ENCODE data around the gene APLP1.
A peak's percentile ranks its signal among the peaks of the same experiment; 100 is the strongest.
"Not testable (repeated sequence)": the region's sequence is repeated elsewhere in the genome, so short reads cannot be mapped to it uniquely, and the experiment has no call there.

APLP1 gene

DNA sequence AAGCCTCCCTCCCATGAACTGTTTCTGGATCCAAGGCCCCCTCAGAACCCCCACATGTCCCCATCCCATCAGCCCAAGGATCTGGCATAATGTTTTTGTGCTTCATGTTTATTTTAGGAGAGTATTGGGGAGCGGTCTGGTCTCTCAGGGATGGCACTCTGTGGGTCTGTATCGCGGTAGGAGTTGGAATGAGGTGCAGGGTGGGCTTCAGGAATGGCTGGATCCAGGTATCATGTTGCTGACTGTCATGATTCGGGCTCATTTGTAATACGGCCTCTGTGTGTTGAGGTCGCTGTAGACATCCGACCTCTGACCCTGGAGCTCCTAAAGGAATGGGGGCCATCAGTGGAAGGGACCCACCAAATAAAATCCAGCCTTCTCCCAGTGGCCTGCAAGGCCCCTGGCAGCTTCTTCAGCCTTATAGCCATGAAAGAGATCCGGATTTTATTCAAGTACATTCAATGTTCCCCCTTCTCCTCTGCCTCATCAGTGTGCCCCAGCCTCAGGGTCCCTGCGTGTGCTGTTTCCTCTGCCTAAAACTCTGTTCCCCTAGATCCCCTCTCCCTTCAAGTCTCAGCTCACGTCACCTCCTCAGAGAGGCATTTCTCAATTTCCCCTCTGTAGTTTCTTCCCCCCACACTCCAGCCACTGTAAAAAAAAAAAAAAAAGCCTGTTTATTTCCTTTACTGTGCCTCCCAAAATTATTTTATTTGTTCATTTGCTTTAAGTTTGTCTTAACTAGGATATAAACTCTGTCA lies 36.1 kb downstream of the APLP1 start:
- DNase-seq (ENCODE audit: low spot score) = no peak

DNA sequence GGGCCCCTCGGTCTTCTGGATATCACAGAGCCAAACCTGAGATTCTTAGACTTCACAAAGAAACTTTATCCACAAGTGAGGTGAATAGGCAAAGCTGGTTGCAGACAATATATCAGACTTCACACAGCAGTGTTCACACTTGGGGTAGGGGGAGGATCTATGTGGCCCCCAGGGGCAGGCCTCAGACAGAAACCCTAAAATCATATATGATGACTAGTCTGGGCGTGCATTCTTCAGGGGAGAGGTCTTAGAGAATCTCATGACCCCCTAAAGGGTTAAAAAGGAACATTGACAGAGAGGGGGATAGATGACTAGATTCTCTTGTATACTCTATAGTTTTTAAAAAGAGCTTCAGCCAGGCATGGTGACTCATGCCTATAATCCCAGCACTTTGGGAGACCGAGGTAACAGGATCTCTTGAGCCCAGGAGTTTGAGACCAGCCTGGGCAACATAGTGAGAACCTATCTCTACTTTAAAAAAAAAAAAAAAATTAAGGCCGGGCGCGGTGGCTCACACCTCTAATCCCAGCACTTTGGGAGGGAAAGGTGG lies 36.9 kb downstream of the APLP1 start:
- DNase-seq (ENCODE audit: low spot score) = no peak

DNA sequence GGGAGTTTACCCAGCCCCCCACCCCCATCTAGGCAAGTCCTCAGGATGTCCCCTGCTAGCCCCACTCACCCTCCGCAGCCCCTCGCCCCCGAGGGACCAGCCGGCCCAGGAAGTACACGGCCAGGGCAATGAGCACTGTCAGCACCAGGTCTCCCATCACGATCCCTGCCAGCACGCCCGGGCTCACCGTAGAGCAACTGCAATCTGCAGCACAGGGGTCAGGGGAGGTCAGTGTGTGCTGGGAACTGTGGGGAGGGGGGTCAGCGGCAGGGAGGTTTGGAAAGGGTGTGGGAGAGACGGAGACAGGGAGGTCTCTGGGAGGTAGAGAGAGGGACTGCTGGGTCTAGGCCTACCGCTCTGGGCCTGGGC lies 39.0 kb downstream of the APLP1 start:
- no peak for DNase-seq (ENCODE audit: low spot score)

DNA sequence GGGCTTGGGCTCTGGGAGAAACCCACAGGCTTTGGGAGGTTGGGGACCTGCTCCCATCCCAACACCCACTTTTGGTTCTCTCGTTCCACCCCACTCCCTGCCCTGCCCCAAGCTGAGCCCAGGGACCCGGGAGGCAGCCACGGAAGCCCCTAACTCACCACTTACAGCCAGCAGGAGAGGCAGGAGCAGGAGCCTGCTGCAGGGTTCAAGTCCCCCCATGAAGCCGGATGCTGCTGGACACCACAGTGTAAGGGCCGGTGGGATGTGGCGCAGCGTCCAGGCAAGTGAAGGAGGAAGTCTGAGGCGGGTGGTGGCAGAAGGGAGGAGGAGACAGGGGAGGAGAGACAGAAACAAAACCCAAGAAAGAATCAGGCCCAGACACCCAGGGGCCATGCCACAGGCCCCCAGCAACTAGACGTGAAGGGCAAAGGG lies 39.7 kb downstream of the APLP1 start, which contains the start of gene TYROBP:
Gene TYROBP (minus strand): TSS at position 286 of the 432 bp plus-strand sequence. CDS start 67 bp downstream, at position 219.
- no peak for DNase-seq (ENCODE audit: low spot score)

DNA sequence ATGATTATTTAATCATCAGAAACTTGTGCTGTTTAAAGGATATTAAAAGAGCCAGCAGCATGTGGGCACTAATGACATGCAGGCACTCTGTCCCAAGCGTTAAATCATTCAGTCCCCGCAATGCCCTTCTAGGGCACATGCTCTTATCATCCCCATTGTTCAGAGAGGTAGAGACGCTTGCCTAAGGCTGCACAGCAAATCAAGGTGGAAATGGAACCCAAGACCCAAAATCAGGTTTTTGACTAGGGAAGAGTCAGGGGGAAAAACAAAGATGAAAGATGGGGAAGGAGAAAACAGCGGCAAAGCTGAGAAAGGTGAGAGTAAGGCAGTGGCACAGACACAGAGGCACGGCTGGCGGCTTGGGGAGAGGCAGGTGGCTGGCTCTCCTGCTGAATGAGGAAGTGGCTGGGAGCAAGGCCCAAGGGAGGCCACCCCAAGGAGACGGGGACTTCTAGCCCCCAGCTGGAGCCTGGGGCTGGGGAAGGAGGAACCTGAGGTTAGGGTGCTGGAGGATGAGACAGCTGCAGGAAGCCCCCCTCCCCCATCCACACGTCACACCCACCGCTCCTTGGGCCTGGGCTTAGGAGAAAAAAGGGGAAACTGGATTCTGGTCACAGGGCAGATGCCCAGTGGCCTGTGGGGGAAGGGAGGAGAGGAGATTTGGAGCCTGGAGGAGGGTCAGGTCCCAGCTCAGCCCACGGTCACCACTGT lies 40.8 kb downstream of the APLP1 start:
- DNase-seq (ENCODE audit: low spot score) = peak; percentile 27

DNA sequence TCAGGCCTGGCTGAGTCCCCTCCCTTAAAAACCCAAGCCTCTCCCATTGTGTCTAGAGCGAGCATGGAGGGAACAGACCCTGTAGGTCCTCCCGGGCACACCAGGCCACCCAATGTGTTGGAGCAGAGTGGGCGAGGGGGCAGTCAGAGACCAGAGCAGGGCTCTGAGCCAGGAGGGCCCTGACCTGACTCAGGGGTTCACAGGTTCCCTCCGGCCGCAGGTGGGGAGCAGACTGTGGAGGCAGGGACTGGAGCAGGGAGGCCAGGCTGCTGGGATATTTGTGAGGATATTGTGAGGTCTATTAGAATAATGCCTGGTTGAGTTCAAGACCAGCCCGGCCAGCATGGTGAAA lies 41.3 kb downstream of the APLP1 start:
- DNase-seq (ENCODE audit: low spot score) = no peak

DNA sequence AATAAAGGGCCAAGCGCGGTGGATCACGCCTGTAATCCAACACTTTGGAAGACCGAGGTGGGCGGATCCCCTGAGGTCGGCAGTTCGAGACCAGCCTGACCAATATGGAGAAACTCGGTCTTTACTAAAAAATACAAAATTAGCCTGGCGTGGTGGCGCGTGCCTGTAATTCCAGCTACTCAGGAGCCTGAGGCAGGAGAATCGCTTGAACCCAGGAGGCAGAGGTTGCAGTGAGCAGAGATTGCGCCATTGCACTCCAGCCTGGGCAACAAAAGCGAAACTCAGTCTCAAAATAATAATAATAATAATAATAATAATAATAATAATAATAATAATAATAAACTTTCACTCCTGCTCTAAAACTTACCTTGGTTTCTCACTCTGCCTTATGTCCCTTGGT lies 42.0 kb downstream of the APLP1 start:
- DNase-seq (ENCODE audit: low spot score) = not testable (repeated sequence)

DNA sequence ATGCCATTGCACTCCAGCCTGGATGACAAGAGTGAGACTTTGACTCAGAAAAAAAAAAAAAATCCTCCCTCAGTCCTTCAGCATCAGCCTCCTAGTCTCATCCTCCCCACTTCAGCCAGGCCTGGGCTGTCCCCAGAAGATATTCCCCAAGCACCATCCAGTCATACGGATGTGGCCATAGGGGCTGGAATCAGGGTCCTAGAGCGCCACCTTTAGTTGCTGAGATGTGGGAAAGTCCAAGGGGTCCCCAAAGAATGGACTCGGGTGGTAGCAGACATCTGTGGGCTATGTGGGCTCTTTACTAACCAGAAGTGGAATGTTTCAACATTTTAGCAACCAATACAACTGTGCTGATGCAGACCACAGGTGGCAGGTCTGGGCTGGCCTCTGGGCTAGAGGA lies 42.8 kb downstream of the APLP1 start:
- DNase-seq (ENCODE audit: low spot score) = no peak

DNA sequence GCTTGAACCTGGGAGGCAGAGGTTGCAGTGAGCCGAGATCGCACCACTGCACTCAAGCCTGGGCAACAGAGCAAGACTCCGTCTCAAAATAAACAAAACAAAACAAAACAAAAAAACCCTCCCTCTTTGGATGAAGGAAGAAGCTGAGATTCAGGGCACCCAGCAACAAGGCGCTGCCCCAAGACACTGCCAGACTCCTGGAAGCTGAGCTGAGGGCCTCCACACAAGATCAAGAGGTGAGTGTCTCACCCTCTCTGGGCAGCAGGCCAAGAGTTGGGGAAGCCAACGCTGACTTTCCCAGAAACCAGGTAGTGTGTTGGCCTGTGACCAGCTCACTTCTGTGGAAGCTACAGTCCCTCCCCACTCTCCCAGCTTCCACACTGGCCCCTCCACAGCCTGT lies 43.4 kb downstream of the APLP1 start:
- DNase-seq (ENCODE audit: low spot score) = peak; percentile 41

DNA sequence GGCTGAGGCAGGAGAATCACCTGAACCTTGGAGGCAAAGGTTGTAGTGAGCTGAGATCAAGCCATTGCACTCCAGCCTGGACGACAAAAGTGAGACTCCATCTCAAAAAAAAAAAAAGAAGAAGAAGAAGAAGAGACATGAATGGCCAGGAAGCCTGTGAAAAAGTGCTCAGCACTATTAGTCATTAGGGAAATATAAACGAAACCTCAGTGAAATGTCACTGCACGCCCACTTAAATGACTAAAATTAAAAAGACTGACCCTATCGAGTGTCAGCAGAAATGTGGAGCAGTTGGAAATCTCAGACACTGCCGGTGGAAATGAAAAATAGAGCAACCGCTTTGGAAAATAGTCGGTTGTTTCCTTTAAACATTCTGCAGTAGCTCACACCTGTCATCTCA lies 45.2 kb downstream of the APLP1 start:
- DNase-seq (ENCODE audit: low spot score) = no peak

DNA sequence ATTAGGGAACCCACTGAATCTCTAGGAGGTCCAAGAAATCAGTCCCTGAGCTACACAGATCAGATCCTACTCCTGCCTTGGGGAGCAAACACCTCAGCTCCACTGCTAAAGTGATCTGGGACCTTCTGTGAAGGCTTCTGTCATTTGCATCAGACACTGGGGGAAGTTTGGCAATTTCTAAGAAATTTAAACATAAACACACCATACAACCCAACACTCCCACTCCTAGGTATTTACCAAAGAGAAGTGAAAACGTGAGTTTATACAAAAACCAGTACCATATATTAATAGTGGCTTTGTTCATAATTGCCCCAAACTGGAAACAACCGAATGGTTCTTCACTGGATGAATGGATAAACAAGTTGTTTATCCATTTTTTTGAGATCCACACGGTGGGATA lies 47.1 kb downstream of the APLP1 start:
- no peak for DNase-seq (ENCODE audit: low spot score)

DNA sequence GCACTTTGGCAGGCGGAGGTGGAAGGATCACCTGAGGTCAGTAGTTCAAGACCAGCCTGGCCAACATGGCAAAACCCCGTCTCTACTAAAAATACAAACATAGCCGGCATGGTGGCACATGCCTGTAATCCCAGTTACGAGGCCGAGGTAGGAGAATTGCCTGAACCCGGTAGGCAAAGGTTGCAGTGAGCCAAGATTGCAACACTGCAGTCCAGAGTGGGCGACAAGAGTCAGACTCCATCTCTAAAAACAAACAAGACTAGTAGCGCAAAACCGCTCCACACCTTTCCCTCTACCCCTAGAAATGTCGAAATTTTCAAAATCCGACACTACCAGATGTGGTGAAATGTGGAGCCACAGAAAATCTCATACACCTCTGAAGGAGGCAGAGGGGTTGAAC lies 50.9 kb downstream of the APLP1 start:
- no peak for DNase-seq (ENCODE audit: low spot score)

DNA sequence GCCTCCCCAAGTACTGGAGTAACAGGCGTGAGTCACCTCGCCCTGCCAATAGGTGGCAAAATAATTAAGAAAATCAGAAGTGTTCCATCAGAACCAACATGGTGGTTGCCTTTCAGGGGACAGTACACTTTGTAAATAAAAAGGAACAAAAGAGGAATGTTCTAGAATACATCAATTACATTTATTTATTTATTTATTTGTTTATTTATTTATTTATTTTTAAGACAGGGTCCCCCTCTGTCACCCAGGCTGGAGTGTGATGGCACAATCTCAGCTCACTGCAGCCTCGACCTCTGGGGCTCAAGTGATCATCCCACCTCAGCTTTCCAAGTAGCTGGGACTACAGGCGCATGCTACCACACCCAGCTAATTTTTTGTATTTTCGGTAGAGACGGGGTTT lies 52.6 kb downstream of the APLP1 start:
- no peak for DNase-seq (ENCODE audit: low spot score)

DNA sequence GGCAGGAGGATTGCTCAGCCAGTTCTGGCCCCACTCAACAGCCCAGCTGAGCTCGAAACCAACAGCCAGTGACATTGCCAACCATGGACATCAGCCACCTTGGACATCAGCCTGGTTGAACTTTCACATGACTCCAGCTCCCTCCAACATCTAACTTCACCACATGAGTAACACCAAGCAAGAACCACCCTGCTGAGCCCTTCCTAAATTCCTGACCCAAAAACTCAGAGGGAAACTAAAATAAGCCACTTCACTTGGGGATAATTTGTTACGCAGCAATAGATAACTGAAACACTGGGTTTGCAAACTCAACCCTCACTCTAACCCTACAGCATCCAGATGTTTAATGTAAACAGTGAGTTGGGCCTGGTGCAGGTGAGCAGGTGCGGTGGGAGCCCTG lies 57.1 kb downstream of the APLP1 start:
- no peak for DNase-seq (ENCODE audit: low spot score)

DNA sequence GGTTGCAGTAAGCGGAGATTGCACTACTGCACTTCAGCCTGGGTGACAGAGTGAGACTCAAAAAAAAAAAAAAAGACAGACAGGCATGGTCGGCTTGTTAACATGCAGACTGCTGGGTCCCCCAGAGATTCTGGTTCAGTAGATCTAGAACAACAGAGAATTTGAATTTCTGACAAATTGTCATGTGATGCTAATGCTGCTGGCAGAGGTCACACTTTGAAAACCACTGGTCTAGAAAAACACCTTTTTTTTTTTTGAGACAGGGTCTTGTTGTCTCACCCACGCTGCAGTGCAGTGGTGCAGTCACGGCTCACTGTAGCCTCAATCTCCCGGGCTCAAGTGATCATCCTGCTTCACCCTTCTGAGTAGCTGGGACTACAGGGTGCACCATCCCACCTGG lies 60.1 kb downstream of the APLP1 start:
- DNase-seq (ENCODE audit: low spot score) = no peak
